ENCODE data around the gene MESP1.

MESP1 gene

GRCh38 chr15:89732451-89733172, 18.4 kb downstream of the MESP1 start:
- no peak for DNase-seq (ENCODE audit: low read depth, low spot score)
- ChIA-PET POLR2A (no interaction called here), CTCF (interaction anchor here (0.8 to 2.6 kb wide), 9 partner anchors 8 to 239 kb away, joined by 3 to 16 read pairs (median 4); partner anchors contain the start of gene MESP1)
- no peak for TF ChIP-seq CTCF (IDR thresholded peaks at IDR 0.05; ENCODE audit: insufficient read depth, low read length, missing control alignments)
- H3K4me3 ChIP-seq (ENCODE audit: low read depth, low read length), result no peak overlapping the region

- ChIA-PET CTCF (interaction anchor here (0.9 to 2.6 kb wide), 5 partner anchors 9 to 157 kb away, joined by 3 to 16 read pairs (median 4); no protein-coding TSS in a partner anchor), POLR2A (interaction anchor here (0.6 kb wide), 1 partner anchor 24 kb away, joined by 3 read pairs; no protein-coding TSS in a partner anchor)
- no peak overlapping the region for H3K4me3 ChIP-seq (ENCODE audit: low read depth, low read length)
- DNase-seq (ENCODE audit: low read depth, low spot score), result no peak
- no peak for TF ChIP-seq CTCF (IDR thresholded peaks at IDR 0.05; ENCODE audit: insufficient read depth, low read length, missing control alignments)
These were observed 19.8 kb downstream of the MESP1 start for GRCh38 chr15:89731275-89731674.

- DNase-seq (ENCODE audit: low read depth, low spot score), result no peak
- ChIA-PET POLR2A (no interaction called here), CTCF (interaction anchor here (0.9 to 3.2 kb wide), 6 partner anchors 10 to 493 kb away, joined by 3 to 14 read pairs (median 4); no protein-coding TSS in a partner anchor)
- no peak overlapping the region for H3K4me3 ChIP-seq (ENCODE audit: low read depth, low read length)
- TF ChIP-seq CTCF (IDR thresholded peaks at IDR 0.05; ENCODE audit: insufficient read depth, low read length, missing control alignments), result no peak
These were observed 22.8 kb downstream of the MESP1 start for GRCh38 chr15:89728254-89728653.

- no peak for DNase-seq (ENCODE audit: low read depth, low spot score)
- no peak overlapping the region for H3K4me3 ChIP-seq (ENCODE audit: low read depth, low read length)
- ChIA-PET POLR2A (no interaction called here), CTCF (interaction anchor here (1.5 to 3.2 kb wide), 2 partner anchors 13 to 150 kb away, joined by 3 to 14 read pairs; no protein-coding TSS in a partner anchor)
- no peak for TF ChIP-seq CTCF (IDR thresholded peaks at IDR 0.05; ENCODE audit: insufficient read depth, low read length, missing control alignments)
These were observed 26.0 kb downstream of the MESP1 start for GRCh38 chr15:89725064-89725463.

- TF ChIP-seq CTCF (IDR thresholded peaks at IDR 0.05; ENCODE audit: insufficient read depth, low read length, missing control alignments), result no peak
- POLR2A ChIA-PET, result no interaction called here
- no peak overlapping the region for H3K4me3 ChIP-seq (ENCODE audit: low read depth, low read length)
- DNase-seq (ENCODE audit: low read depth, low spot score), result no peak
- CTCF ChIA-PET, result interaction anchor here (1.5 to 3.2 kb wide), 2 partner anchors 16 to 150 kb away, joined by 3 to 18 read pairs; no protein-coding TSS in a partner anchor
These were observed 26.4 kb downstream of the MESP1 start for GRCh38 chr15:89724621-89725020.

- H3K4me3 ChIP-seq (ENCODE audit: low read depth, low read length), result no peak overlapping the region
- CTCF ChIA-PET, result interaction anchor here (0.6 to 3.2 kb wide), 9 partner anchors 9 to 248 kb away, joined by 3 to 18 read pairs (median 4); no protein-coding TSS in a partner anchor
- TF ChIP-seq CTCF (IDR thresholded peaks at IDR 0.05; ENCODE audit: insufficient read depth, low read length, missing control alignments), result no peak
- POLR2A ChIA-PET, result no interaction called here
- DNase-seq (ENCODE audit: low read depth, low spot score), result no peak
These were observed 28.0 kb downstream of the MESP1 start for GRCh38 chr15:89723031-89723430.

All from AG04449 (cell line).